Measurements from ENCODE around the gene BCKDHB. TPM values are rescaled to one million over a fixed set of nuclear protein-coding genes. Genes with fewer than 3 reads are reported as not detected.

The BCKDHB gene
- total and polyA plus RNA-seq, 2 donors (not counting 1 experiment from before 2014, with no cell fraction given) = 9.6 to 20.1 TPM

DNA sequence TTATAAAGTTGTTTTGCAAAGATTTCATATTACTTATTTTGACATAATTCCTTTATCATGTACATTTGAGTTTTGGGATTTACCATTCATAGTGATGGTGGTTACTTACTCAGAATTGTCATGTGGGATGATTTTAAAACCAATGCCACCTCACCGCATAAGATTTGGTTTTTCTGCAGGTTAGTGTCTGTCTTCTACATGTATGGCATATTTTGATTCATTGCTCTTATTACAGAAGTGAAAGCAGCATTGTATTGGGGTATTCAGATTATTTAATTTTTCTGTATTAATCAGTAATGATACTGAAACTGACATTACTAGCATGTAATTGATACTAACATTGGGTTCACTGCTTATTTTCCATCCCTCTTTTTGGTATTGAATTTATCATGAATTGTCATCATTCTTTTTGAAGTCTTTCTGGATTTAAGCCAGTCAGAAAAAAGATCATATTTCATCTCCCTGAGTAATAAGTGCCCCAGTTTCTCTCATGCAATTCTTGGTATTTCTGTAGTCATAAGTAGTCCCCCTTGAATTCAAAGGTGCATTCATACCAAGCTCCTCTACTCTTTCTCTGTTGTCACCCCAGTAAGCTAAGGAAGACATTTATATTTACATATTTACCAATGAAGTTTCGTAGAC is 176.6 kb downstream of the BCKDHB start:
- ChIA-PET CTCF (no interaction called here), POLR2A (no interaction called here)
- WGBS (ENCODE audit: insufficient coverage) = 100% methylated on average over 1 of the region's 2 CpGs
- no peak overlapping the region for H3K4me2 ChIP-seq (replicated peaks; ENCODE audit: low read depth, low read length, poor library complexity, severe bottlenecking)
- no peak overlapping the region for H2AFZ ChIP-seq (ENCODE audit: insufficient read depth, low read depth, low read length, poor library complexity, severe bottlenecking)
- no peaks in the 10 kb centered on the region for H3K36me3 ChIP-seq (replicated peaks in 1 of 2; ENCODE audit: control extremely low read depth in 1 of 2, control insufficient read depth in 1 of 2, extremely low read depth in 1 of 2, insufficient read depth in 2 of 2, low read length in 1 of 2)
- no peaks in the 10 kb centered on the region for H4K20me1 ChIP-seq (ENCODE audit: control insufficient read depth, insufficient read depth, low read length, poor library complexity, severe bottlenecking)
- Mint-ChIP-seq H3K4me3 (no peak overlapping the region), H3K9me3 (ENCODE audit: insufficient read depth) (no peaks in the 10 kb centered on the region), H3K27me3 (no peaks in the 10 kb centered on the region), H3K4me1 (no peaks in the 10 kb centered on the region), H3K27ac (no peak overlapping the region)
- ATAC-seq (ENCODE audit: low read depth) (no peak), DNase-seq (no peak)
- H3K4me3 ChIP-seq (ENCODE audit: control extremely low read depth in 1 of 5, extremely low read depth in 1 of 5, insufficient read depth in 1 of 5, low read depth in 2 of 5, low read length in 4 of 5) = no peak overlapping the region
- no peak for TF ChIP-seq EZH2 (IDR thresholded peaks at IDR 0.05; ENCODE audit: borderline replicate concordance, insufficient read depth, low read depth, low read length, poor library complexity, severe bottlenecking)
- TF ChIP-seq, protein P1, sequence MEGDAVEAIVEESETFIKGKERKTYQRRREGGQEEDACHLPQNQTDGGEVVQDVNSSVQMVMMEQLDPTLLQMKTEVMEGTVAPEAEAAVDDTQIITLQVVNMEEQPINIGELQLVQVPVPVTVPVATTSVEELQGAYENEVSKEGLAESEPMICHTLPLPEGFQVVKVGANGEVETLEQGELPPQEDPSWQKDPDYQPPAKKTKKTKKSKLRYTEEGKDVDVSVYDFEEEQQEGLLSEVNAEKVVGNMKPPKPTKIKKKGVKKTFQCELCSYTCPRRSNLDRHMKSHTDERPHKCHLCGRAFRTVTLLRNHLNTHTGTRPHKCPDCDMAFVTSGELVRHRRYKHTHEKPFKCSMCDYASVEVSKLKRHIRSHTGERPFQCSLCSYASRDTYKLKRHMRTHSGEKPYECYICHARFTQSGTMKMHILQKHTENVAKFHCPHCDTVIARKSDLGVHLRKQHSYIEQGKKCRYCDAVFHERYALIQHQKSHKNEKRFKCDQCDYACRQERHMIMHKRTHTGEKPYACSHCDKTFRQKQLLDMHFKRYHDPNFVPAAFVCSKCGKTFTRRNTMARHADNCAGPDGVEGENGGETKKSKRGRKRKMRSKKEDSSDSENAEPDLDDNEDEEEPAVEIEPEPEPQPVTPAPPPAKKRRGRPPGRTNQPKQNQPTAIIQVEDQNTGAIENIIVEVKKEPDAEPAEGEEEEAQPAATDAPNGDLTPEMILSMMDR (IDR thresholded peaks at IDR 0.05) = no peak
- no peak overlapping the region for H3K27ac ChIP-seq (ENCODE audit: low read length in 2 of 2)
- no peaks in the 10 kb centered on the region for H3K27me3 ChIP-seq (replicated peaks in 1 of 4; ENCODE audit: control extremely low read depth in 1 of 4, control insufficient read depth in 3 of 4, insufficient read depth in 4 of 4, low read length in 3 of 4)
- H3K79me2 ChIP-seq (ENCODE audit: control insufficient read depth, insufficient read depth, low read length) = no peaks in the 10 kb centered on the region
- no peak overlapping the region for H3K9ac ChIP-seq (ENCODE audit: low read length)
- H3K4me1 ChIP-seq (ENCODE audit: control insufficient read depth in 2 of 2, insufficient read depth in 2 of 2, low read length in 2 of 2) = no peaks in the 10 kb centered on the region
- intact Hi-C loops (cut with micrococcal nuclease) = no loop called here
- no peaks in the 10 kb centered on the region for H3K9me3 ChIP-seq (ENCODE audit: control extremely low read depth in 1 of 3, control insufficient read depth in 2 of 3, insufficient read depth in 1 of 3, low read length in 2 of 3)

DNA sequence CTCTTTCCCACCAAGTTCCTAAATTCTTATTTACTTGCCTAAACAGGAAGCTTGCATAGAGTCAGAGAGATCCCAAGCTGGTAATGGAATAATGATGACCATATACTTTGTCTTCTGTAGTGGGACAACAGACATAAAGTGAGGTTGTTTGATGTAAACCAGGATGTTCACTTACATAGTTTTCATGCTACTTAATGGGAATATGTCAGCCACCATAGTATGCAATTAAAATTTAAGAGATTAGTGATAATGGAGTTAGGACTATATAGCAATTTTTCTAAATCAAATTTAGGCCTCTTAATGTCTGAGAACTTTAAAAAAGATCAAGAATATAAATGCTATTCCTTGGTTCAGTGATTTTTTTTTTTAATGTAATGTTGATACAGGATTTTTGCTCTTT is 180.6 kb downstream of the BCKDHB start:
- Histone ChIP-seq H3K9me3 (ENCODE audit: control extremely low read depth in 1 of 3, control insufficient read depth in 2 of 3, insufficient read depth in 1 of 3, low read length in 2 of 3) (peaks cover 0 to 10% (median 0%) of the 10 kb centered on the region in 3 donors), H3K27ac (ENCODE audit: low read length in 2 of 2) (no peak overlapping the region), H3K79me2 (ENCODE audit: control insufficient read depth, insufficient read depth, low read length) (no peaks in the 10 kb centered on the region), H4K20me1 (ENCODE audit: control insufficient read depth, insufficient read depth, low read length, poor library complexity, severe bottlenecking) (no peaks in the 10 kb centered on the region), H3K36me3 (replicated peaks in 1 of 2; ENCODE audit: control extremely low read depth in 1 of 2, control insufficient read depth in 1 of 2, extremely low read depth in 1 of 2, insufficient read depth in 2 of 2, low read length in 1 of 2) (no peaks in the 10 kb centered on the region), H3K4me1 (ENCODE audit: control insufficient read depth in 2 of 2, insufficient read depth in 2 of 2, low read length in 2 of 2) (no peaks in the 10 kb centered on the region), H3K4me3 (ENCODE audit: control extremely low read depth in 1 of 5, extremely low read depth in 1 of 5, insufficient read depth in 1 of 5, low read depth in 2 of 5, low read length in 4 of 5) (no peak overlapping the region), H3K9ac (ENCODE audit: low read length) (no peak overlapping the region), H3K27me3 (replicated peaks in 1 of 4; ENCODE audit: control extremely low read depth in 1 of 4, control insufficient read depth in 3 of 4, insufficient read depth in 4 of 4, low read length in 3 of 4) (no peaks in the 10 kb centered on the region), H3K4me2 (replicated peaks; ENCODE audit: low read depth, low read length, poor library complexity, severe bottlenecking) (no peak overlapping the region), H2AFZ (ENCODE audit: insufficient read depth, low read depth, low read length, poor library complexity, severe bottlenecking) (no peak overlapping the region)
- CTCF ChIA-PET = interaction anchor here (0.6 kb wide), 1 partner anchor 46 kb away, joined by 4 read pairs; no protein-coding TSS in a partner anchor
- Mint-ChIP-seq H3K9me3 (ENCODE audit: insufficient read depth) (peaks cover 2% of the 10 kb centered on the region), H3K27me3 (no peaks in the 10 kb centered on the region), H3K4me1 (no peaks in the 10 kb centered on the region), H3K4me3 (no peak overlapping the region), H3K27ac (no peak overlapping the region)
- intact Hi-C loops (cut with micrococcal nuclease) = no loop called here
- POLR2A ChIA-PET = no interaction called here
- ATAC-seq (ENCODE audit: low read depth) (no peak), DNase-seq (no peak)
- no peak for TF ChIP-seq EZH2 (IDR thresholded peaks at IDR 0.05; ENCODE audit: borderline replicate concordance, insufficient read depth, low read depth, low read length, poor library complexity, severe bottlenecking)
- TF ChIP-seq, protein P1 (IDR thresholded peaks at IDR 0.05) = no peak

Measured in B cell (primary cell).